Muscle of leg (tissue), 11 donors: Measurements from ENCODE around the gene TMEM52B. TPM values are rescaled to one million over a fixed set of nuclear protein-coding genes. Genes with fewer than 3 reads are reported as not detected.
A peak's percentile ranks its signal among the peaks of the same experiment; 100 is the strongest.
"Not testable (repeated sequence)": the region's sequence is repeated elsewhere in the genome, so short reads cannot be mapped to it uniquely, and the experiment has no call there.

Source experiments
- DNase-seq: peaks from one replicate; pipeline ENCODE4 v3.0.0; 2013
- H3K27ac ChIP-seq: one replicate; pipeline ENCODE4 v1.5.1; 2013; ENCODE audit warnings: mild to moderate bottlenecking, low read length, control low read depth
- H3K27me3 ChIP-seq: one replicate; pipeline ENCODE4 v1.6.1; 2013; ENCODE audit warnings: low read length; ENCODE audit not compliant: control insufficient read depth, insufficient read depth
- H3K36me3 ChIP-seq: one replicate; pipeline ENCODE4 v1.6.1; 2013; ENCODE audit warnings: low read length; ENCODE audit not compliant: control insufficient read depth, insufficient read depth
- H3K4me1 ChIP-seq: one replicate; pipeline ENCODE4 v1.6.1; 2013; ENCODE audit warnings: low read length; ENCODE audit not compliant: control insufficient read depth, insufficient read depth
- H3K4me3 ChIP-seq: one replicate; pipeline ENCODE4 v1.5.1; 2013; ENCODE audit warnings: low read length, control low read depth
- H3K9me3 ChIP-seq: replicated peaks from 2 replicates; pipeline ENCODE4 v1.6.1; 2013; ENCODE audit warnings: low read depth, low read length; ENCODE audit not compliant: control insufficient read depth
- WGBS: methylation state at CpG from one replicate; pipeline ENCODE4 v1.1.5; 2013; ENCODE audit warnings: missing lambda C conversion rate; ENCODE audit not compliant: insufficient coverage; 5-methylcytosine and 5-hydroxymethylcytosine counted together
- polyA plus RNA-seq, 8 donors: library from polyadenylated mRNA; unstranded; fragments of 120-200 nt; gene quantifications; one replicate each; pipeline versions ENCODE4 v1.2.1 to v1.2.3, GENCODE V29; 2013; ENCODE audit warnings: inconsistent platforms in 1 of 8, low replicate concordance in 1 of 8; ENCODE audit not compliant: insufficient read length in 8 of 8, insufficient read depth in 1 of 8
- total RNA-seq: library from RNA; stranded (reverse); fragments of 120-200 nt; gene quantifications from one replicate; pipeline ENCODE4 v1.2.4, GENCODE V29; 2013

The TMEM52B gene
- total and polyA plus RNA-seq, 9 donors, result 0.05 to 0.52 (median 0.17) TPM; not detected in 2

DNA sequence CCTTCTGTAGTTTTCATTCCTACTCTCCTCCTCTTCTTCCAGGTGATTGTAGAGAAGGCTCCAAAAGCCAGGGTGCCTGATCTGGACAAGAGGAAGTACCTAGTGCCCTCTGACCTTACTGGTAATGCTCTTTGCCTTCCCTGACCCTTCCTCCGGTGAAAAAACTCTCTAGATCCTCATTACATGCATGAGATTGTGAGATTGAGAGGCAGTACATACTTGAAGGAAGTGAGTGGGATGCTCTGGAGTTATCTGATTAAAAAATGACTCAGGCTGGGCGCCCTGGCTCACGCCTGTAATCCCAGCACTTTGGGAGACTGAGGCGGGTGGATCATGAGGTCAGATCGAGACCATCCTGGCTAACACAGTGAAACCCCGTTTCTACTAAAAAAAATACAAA, 39.2 kb downstream of the TMEM52B start:
- Histone ChIP-seq H3K36me3 (peaks cover 25% of the 10 kb centered on the region), H3K4me1 (peaks cover 6% of the 10 kb centered on the region), H3K27ac (no peak overlapping the region), H3K9me3 (no peaks in the 10 kb centered on the region), H3K4me3 (no peak overlapping the region), H3K27me3 (no peaks in the 10 kb centered on the region)
- 96% methylated on average over 4 of the region's 6 CpGs for WGBS
- no peak for DNase-seq

DNA sequence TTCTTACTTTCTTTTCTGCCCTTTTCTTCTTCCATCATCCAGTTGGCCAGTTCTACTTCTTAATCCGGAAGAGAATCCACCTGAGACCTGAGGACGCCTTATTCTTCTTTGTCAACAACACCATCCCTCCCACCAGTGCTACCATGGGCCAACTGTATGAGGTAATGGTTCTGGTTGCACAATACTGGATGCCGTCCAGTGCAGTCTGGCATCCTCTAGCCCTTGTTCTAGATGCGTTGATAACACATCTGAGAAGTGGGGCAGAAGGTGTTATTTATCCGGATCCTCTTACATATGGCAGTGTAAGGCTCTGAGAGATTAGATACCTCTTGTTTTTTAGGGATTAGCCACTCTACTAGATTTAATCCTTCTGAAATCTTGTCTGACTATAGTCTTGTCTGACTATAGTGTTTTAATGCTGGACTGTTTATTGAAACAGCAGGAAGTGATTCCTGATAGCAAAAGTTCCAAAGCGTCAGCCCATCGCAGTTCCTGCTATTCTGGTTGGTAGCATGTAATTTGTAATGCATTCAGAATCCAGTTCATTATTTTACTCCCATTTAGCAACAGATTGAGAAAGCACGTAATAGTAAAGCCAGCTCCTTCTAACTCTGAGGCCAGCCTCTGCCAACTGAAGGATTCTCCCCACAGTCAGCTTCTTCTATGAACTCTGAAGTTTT, 41.7 kb downstream of the TMEM52B start:
- H3K4me3 ChIP-seq, result no peak overlapping the region
- WGBS, result 60% methylated on average over 1 of the region's 8 CpGs
- no peaks in the 10 kb centered on the region for H3K9me3 ChIP-seq
- no peaks in the 10 kb centered on the region for H3K27me3 ChIP-seq
- peaks cover 33% of the 10 kb centered on the region for H3K36me3 ChIP-seq
- H3K4me1 ChIP-seq, result no peaks in the 10 kb centered on the region
- DNase-seq, result no peak
- H3K27ac ChIP-seq, result no peak overlapping the region

DNA sequence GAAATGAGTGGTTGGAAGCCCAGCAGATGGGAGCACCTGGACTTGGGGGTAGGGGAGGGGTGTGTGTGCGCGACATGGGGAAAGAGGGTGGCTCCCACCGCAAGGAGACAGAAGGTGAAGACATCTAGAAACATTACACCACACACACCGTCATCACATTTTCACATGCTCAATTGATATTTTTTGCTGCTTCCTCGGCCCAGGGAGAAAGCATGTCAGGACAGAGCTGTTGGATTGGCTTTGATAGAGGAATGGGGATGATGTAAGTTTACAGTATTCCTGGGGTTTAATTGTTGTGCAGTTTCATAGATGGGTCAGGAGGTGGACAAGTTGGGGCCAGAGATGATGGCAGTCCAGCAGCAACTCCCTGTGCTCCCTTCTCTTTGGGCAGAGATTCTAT, 43.0 kb downstream of the TMEM52B start:
- Histone ChIP-seq H3K27me3 (no peaks in the 10 kb centered on the region), H3K27ac (no peak overlapping the region), H3K4me1 (no peaks in the 10 kb centered on the region), H3K36me3 (peaks cover 33% of the 10 kb centered on the region), H3K4me3 (no peak overlapping the region), H3K9me3 (no peaks in the 10 kb centered on the region)
- no CpG with 5 or more reads among the region's 5 CpGs for WGBS
- DNase-seq, result no peak

DNA sequence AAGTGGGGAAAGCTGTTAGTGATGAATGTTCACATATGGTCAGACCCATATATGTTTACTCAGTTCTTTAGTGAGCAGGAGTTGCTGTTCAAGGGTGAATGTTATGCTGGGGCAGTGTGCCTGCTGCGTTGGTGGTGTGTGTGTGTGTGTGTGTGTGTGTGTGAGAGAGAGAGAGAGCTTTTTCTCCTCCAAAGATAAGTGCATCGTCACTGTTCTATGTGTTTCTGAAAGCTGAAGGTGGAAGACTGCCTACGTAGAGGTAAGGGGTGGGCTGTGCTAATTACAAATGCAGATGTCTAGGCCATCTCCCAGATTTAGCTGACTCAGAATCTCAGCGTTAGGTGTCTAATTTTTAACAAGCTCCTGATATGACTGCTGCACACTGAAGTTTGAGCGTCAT, 44.4 kb downstream of the TMEM52B start:
- H3K4me3 ChIP-seq, result no peak overlapping the region
- no peaks in the 10 kb centered on the region for H3K4me1 ChIP-seq
- no peak overlapping the region for H3K27ac ChIP-seq
- peaks cover 31% of the 10 kb centered on the region for H3K36me3 ChIP-seq
- 90% methylated on average over 3 of the region's 5 CpGs for WGBS
- no peaks in the 10 kb centered on the region for H3K27me3 ChIP-seq
- no peak for DNase-seq
- no peaks in the 10 kb centered on the region for H3K9me3 ChIP-seq

DNA sequence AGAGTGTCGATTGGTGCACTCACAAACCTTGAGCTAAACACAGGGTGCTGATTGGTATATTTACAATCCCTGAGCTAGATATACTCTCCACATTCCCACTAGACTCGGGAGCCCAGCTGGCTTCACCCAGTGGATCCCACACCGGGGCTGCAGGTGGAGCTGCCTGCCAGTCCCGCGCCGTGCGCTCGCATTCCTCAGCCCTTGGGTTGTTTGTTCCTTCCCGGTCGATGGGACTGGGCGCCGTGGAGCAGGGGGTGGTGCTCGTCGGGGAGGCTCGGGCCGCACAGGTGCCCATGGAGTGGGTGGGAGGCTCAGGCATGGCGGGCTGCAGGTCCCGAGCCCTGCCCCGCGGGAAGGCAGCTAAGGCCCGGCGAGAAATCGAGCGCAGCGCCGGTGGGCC, 46.6 kb downstream of the TMEM52B start:
- H3K9me3 ChIP-seq, H3K27ac ChIP-seq, H3K4me1 ChIP-seq, DNase-seq, H3K27me3 ChIP-seq, H3K4me3 ChIP-seq: not testable (repeated sequence)
- 88% methylated on average over 7 of the region's 26 CpGs for WGBS
- H3K36me3 ChIP-seq, result peaks cover 21% of the 10 kb centered on the region

DNA sequence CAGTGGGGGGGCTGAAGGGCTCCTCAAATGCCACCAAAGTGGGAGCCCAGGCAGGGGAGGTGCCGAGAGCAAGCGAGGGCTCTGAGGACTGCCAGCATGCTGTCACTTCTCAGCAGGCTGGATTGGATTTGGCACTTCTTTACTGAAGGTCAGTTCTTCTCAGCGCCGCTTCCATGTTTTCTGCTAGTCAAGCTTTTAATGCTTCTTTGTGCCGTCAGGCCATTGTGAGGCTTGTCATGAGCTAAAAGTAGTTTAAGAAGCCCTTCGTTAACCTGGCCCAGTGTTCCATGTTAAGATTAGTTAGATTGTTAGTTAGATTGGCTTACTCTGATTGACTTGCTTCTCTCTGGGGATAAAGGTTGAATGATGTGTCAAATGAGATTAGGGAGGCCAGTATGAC, 47.3 kb downstream of the TMEM52B start:
- Histone ChIP-seq H3K27ac (no peak overlapping the region), H3K4me1 (no peaks in the 10 kb centered on the region), H3K27me3 (no peaks in the 10 kb centered on the region), H3K9me3 (no peaks in the 10 kb centered on the region), H3K4me3 (no peak overlapping the region), H3K36me3 (peaks cover 17% of the 10 kb centered on the region)
- 92% methylated on average over 6 of the region's 6 CpGs for WGBS
- DNase-seq, result no peak

DNA sequence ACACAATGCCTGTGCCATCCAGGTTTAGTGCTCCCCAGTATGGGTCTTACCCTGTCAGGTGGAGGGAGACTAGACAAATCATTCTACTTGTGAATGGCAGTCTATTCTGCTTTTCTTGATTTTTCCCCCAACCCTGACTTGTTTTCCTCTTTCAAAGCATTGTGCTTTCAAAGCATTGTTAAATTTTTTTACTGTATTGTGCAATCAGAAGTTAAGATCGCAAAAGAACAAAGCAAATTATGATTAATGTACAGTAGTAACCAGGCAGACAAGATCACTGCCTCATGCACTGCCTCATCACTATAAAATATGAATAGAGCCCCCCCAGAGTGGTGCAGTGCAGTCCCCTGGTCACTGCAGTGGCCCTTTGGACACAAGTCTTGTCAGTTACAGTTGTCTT, 47.9 kb downstream of the TMEM52B start:
- H3K9me3 ChIP-seq, result no peaks in the 10 kb centered on the region
- H3K4me1 ChIP-seq, result no peaks in the 10 kb centered on the region
- no peak overlapping the region for H3K4me3 ChIP-seq
- no CpG with 5 or more reads among the region's 1 CpG for WGBS
- no peak overlapping the region for H3K27ac ChIP-seq
- DNase-seq, result no peak
- no peaks in the 10 kb centered on the region for H3K27me3 ChIP-seq
- H3K36me3 ChIP-seq, result peaks cover 17% of the 10 kb centered on the region

DNA sequence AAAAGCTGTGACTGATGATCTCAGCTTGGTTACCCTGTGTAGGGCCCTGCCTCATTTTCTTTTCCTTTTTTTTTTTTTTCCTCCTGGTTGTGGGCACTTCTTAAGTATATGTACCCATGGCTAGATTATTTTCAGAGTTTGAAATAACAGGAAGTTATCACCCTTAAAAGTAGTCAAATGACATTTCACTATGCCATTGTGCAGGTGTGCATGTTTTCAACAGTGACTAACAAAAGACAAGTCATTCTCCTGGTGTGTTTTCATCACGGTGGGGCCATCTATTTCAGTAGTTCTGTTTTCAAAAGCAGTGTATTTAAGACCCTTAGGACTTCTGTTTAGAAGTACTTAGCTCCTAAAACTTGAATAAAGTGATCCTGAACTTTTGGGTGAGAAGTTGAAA, 48.8 kb downstream of the TMEM52B start:
- no peak for DNase-seq
- WGBS, result no CpG with 5 or more reads among the region's 1 CpG
- H3K4me3 ChIP-seq, result no peak overlapping the region
- no peaks in the 10 kb centered on the region for H3K27me3 ChIP-seq
- H3K9me3 ChIP-seq, result no peaks in the 10 kb centered on the region
- no peak overlapping the region for H3K27ac ChIP-seq
- H3K36me3 ChIP-seq, result peaks cover 11% of the 10 kb centered on the region
- no peaks in the 10 kb centered on the region for H3K4me1 ChIP-seq

DNA sequence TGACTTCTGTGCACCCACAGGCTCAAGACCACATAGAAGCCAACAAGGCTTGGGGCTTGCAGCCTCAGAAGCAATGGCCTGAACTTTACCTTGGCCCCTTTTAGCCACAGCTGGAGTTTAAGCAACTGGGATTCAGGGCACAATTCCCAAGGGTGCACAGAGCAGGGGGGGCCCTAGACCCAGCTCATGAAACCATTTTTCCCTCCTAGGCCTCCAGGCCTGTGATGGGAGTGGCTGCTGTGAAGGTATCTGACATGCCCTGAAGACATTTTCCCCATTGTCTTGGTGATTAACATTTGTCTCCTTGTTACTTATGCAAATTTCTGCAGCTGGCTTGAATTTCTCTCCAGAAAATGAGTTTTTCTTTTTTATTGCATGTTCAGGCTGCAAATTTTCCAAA, 55.7 kb downstream of the TMEM52B start:
- Histone ChIP-seq H3K9me3 (peaks cover 2% of the 10 kb centered on the region), H3K36me3 (no peaks in the 10 kb centered on the region), H3K27me3 (no peaks in the 10 kb centered on the region), H3K4me3 (no peak overlapping the region), H3K27ac (no peak overlapping the region), H3K4me1 (no peaks in the 10 kb centered on the region)
- DNase-seq, result no peak

DNA sequence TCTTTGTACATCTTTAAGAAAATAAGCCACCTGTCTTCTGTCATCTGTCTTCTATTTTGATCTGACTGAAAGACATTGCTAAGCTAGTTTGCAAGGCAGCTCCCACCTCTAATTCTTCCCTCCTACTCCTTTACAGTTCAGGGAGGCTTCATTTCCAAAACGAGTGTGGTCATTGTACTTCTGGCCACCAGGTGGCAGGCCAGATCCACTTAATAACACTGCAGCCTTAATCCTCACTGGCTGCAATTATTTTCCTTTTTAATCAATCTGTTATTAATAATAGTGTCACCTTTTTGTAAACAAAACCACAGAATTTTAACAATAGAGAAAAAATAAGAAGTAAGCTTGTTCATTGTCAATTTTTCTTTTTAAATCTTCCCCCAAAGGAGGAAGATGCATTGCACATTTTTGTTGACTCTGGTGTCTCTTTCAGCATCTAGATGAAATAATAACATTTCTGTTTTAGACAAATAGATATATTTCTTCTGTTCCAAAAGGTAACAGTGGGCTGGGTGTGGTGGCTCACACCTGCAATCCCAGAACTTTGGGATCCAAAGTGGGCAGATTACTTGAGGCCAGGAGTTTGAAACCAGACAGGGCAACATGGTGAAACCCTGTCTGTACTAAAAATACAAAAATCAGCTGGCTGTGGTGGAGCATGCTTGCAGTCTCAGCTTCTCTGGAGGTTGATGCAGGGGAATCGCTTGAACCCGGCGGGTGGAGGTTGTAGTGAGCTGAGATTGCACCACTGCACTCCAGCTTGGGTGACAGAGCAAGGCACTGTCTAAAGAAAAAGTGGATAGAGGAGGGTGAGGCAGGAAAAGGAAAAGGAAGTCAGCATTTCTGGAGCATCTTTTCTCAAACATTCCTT, 57.2 kb downstream of the TMEM52B start:
- peak; percentile 44 for DNase-seq
- H3K9me3 ChIP-seq, result peaks cover 2% of the 10 kb centered on the region
- no peak overlapping the region for H3K27ac ChIP-seq
- H3K36me3 ChIP-seq, result no peaks in the 10 kb centered on the region
- 60% methylated on average over 3 of the region's 4 CpGs for WGBS
- no peak overlapping the region for H3K4me3 ChIP-seq
- no peaks in the 10 kb centered on the region for H3K4me1 ChIP-seq
- H3K27me3 ChIP-seq, result no peaks in the 10 kb centered on the region
